NCI-H226 (cell line): Measurements from ENCODE around the gene MACROD2.
"Not testable (repeated sequence)": the region's sequence is repeated elsewhere in the genome, so short reads cannot be mapped to it uniquely, and the experiment has no call there.

ENCODE experiments used
- DNase-seq: peaks from one replicate; pipeline ENCODE4 v3.0.0-alpha.2; 2015

MACROD2 gene

DNA sequence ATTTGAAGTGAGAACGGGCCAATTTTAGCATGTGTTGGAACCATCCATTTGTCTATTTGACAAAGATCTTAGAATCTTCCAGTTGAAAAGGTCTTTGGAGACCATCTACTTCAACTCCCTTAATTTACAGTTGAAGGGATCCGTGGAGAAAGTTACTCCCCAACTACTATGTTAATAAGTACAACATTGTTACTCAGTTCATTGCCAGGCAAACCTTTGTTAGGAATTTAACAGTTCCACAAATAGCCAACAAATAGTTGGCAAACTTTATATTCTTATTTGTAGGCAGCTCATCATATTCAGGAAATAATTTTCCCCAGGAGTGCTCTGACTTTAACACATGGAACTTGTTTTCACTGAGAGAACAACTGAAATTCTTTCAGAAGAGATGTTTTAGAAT is 423.1 kb downstream of the MACROD2 start:
- no peak for DNase-seq

- DNase-seq = no peak
These were observed 427.6 kb downstream of the MACROD2 start for GRCh38 chr20:14422892-14423291.

GRCh38 chr20:14431568-14431967 is 436.3 kb downstream of the MACROD2 start:
- no peak for DNase-seq

GRCh38 chr20:14432085-14432484 is 436.8 kb downstream of the MACROD2 start:
- no peak for DNase-seq

DNA sequence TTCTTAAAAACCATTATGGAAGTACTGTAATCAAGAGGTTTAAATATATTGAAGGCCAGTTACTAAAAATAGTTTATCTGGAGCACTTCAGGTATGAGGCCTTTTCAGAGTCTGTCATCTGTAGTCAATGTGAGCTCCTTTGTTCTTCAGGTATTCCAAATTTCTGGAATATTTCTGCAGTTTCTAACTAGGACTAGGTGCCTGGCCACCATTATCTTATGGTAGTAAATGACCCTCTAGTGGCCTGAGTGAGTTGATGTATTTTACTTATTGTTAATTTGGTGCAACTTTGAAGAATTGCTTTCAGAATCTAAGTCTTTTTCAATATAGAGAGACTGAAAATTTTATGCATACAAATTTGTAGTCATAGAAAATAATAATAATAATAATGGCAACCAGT is 437.3 kb downstream of the MACROD2 start:
- DNase-seq = no peak

- peak; percentile 33 for DNase-seq
These were observed 439.2 kb downstream of the MACROD2 start for GRCh38 chr20:14434384-14435136.

DNA sequence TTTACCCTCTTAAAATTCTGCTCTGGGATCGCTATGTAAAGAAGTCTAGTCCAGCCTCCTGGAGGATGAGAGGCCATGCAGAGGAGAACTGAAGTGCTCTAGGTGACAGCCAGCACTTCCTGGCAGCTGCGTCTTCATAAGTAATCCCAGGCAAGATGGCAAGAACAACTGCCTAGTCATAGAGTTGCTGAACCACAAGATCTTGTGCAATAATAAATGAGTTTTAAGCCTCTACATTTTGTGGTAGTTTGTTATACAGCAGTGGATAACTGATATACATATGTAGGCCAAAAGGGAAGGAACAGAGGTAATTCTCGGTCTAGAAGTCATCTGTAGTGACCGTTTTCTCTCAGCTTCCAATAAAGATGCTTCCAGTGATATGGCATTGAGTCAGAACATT is 445.9 kb downstream of the MACROD2 start:
- DNase-seq = no peak

DNA sequence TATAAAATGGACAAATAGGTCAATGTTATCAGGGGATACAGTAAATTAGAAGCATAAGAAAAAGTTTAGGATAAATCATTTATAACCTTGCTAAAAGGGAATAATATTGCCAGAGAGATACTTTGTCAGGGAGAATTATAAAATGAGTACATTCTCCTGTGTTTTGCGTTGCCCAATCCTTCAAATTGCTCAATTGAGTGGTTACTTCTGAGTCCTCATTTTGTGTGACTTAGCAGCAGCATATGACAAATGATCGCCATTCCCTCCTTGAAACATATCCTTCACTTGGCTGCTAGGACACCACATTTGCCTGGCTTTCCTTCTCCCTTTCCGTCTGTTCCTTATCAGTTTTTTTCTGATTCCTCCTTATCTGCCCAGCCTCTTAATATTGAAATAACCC is 448.8 kb downstream of the MACROD2 start:
- DNase-seq = no peak

DNA sequence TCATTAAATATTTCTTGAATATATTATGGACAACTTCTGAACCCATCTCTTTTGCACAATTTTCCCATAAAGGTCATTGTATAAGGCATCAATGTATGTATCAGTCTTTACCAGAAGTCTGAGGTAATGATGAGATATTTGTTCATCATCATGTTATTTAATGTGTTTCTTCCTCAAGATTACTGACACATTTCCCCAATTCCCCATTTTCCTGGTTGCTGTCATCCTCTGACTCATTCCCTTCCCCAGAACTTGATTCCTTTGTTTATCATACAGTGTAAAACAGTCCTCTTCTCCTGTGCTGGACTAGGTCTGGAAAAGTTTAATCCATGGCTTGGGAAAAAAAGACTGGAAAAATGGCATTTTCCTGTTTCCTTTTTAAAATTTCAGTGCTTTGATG is 450.0 kb downstream of the MACROD2 start:
- peak; percentile 27 for DNase-seq

- DNase-seq = no peak
These were observed 450.6 kb downstream of the MACROD2 start for GRCh38 chr20:14445902-14446301.

DNA sequence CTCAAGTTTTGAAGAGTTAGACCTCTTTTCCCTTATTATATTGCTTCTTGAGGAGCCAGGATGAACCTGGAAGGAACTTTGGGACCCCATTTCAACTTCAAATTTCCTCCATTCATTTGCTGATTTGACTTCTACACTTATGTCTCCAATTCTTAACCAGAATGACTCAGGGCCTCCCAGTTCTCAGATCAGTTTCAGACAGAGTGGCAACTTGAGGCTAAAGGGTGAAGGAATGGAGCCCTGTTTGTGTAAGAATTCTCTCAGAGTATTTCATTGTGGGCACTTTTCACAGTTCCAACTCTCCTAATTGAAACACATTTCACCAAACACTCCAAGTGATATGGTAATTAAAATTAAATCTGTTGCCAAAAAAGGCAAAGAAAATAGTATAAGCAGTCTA is 451.1 kb downstream of the MACROD2 start:
- no peak for DNase-seq

- DNase-seq = peak; percentile 1
These were observed 454.0 kb downstream of the MACROD2 start for GRCh38 chr20:14449323-14449722.

GRCh38 chr20:14450256-14450655 is 454.9 kb downstream of the MACROD2 start:
- DNase-seq = no peak

DNA sequence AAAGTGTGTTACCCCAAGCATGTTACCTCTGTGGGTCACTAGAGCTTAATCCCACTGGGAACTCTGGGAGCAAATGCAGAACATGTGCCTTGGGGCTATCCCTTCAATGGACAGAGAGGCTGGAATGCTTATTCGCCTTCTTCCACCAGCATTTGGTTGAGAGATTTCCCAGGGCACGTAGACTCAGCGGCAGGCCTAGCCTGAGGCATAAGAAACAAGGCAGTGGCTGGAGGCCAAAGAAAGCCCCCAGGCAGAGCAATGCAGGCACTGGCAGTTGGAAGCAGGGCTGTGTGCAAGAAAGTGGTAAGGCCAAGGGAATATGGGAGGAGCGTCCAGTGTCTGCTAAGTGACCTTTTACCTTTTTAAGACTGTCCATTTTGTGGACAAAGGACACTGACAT is 456.1 kb downstream of the MACROD2 start:
- DNase-seq = no peak

- DNase-seq = no peak
These were observed 457.9 kb downstream of the MACROD2 start for GRCh38 chr20:14453259-14453658.

DNA sequence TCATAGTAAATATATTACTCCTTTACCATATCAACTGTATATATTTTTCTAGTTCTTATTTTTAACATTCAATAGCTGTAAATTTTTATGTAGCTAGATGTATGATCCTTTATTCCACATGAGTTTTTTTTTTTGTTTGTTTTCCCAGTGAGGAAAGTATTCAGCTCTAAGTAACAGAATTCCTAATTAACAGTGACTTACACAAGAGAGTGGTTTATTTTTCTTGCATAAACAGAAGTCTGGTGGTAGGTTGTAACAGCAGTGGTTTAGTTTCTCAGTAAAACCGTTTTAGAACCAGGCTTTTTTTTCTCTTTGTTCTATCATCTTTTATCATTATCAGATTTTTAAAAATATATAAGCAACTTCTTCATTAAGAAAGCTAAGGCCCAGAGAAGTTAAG is 459.0 kb downstream of the MACROD2 start:
- DNase-seq = no peak

GRCh38 chr20:14467104-14467827 is 471.9 kb downstream of the MACROD2 start:
- not testable (repeated sequence) for DNase-seq

- no peak for DNase-seq
These were observed 475.0 kb downstream of the MACROD2 start for GRCh38 chr20:14470231-14470899.

DNA sequence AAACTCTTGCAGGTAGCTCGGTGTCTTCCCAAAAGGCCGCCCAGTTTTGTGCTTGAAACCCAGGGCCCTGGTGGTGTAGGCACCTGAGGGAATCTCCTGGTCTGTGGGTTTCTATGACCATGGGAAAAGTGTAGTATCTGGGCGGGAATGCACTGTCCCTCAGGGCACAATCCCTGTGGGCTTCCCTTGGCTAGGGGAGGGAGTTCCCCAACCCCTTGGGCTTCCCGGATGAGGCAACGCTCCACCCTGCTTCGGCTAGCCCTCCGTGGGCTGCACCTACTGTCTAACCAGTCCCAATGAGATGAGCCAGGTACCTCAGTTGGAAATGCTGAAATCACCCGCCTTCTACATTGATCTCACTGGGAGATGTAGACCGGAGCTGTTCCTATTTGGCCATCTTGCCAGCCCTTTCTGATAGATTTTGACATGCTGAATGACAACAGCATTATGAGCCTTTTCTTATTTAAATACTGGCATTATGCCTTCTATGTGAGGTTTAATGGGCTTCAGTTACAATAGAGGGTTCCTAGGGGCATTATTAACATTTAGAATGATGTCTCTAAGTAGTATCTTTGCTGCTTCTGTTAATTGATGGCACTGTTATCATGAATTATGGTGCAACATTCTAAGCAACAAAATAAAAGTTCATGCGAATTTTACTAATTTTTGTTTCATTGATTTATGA is 475.8 kb downstream of the MACROD2 start:
- DNase-seq = no peak

GRCh38 chr20:14477125-14477524 is 481.8 kb downstream of the MACROD2 start:
- DNase-seq = peak; percentile 61

- DNase-seq = no peak
These were observed 482.8 kb downstream of the MACROD2 start for GRCh38 chr20:14478126-14478525.

DNA sequence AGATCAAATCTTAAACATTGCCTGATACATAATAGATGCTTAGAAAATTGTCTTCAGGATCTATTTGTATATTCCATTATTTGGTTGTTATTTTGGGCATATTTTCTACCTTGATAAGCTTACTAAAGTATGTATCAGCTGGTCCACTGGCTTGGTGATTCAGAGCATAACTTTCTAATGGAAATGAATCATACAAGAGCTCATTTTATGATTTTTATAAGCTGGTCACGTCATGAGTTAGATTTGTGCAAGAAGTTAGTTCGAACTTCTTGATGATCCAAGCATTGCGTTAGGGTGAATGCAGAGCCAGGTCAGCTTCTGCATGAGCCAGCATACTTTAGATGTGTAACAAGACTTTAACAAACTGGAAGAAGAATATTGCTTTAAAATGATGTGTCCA is 486.5 kb downstream of the MACROD2 start:
- DNase-seq = peak; percentile 69

DNA sequence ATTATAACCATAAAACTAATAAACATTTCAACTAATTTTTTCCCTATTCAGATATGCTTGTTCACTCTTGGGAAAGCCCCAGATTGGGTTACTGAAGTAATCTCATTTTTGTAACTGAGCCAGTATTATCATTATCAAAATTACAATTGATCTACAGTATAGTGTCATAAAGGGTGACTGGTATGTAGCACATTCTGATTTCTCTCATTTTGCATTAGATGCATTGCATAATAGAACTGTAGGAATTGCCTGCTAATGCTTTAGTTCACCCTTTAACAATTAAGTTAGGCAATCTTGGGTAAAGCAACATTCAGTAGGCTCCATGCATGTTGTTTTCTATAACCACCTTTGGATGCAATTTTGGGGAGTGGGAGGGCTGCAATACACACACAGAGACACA is 492.9 kb downstream of the MACROD2 start:
- DNase-seq = no peak
